HepG2 (cell line): Measurements from ENCODE around the gene CFAP99. TPM values are rescaled to one million over a fixed set of nuclear protein-coding genes. Genes with fewer than 3 reads are reported as not detected.
A peak's percentile ranks its signal among the peaks of the same experiment; 100 is the strongest.

Source experiments
- ATF3 ChIP-seq: sonication (generic); formaldehyde crosslinking; IDR thresholded peaks from 2 replicates; pipeline ENCODE4 v1.4.0; 2020; ENCODE audit warnings: missing genetic modification reagents
- CENPT ChIP-seq: sonication (generic); formaldehyde crosslinking; IDR thresholded peaks from 2 replicates; pipeline ENCODE4 v1.8.0; 2022; ENCODE audit warnings: low read depth, mild to moderate bottlenecking, moderate library complexity, missing genetic modification reagents
- ETV6 ChIP-seq: sonication (generic); formaldehyde crosslinking; conservative IDR thresholded peaks from 2 replicates; pipeline ENCODE4 v1.4.0; 2020; ENCODE audit warnings: missing genetic modification reagents
- FOSL1 ChIP-seq: sonication (generic); formaldehyde crosslinking; IDR thresholded peaks from 2 replicates; pipeline ENCODE4 v1.9.0; 2021; ENCODE audit warnings: missing genetic modification reagents, borderline replicate concordance
- FOSL2 ChIP-seq: sonication (generic); formaldehyde crosslinking; IDR thresholded peaks from 2 replicates; pipeline ENCODE4 v1.4.0; 2020; ENCODE audit warnings: missing genetic modification reagents
- HBP1 ChIP-seq: IDR thresholded peaks from 2 replicates; pipeline ENCODE4 v1.6.1; 2016; ENCODE audit warnings: low read depth, control low read depth
- HNRNPL ChIP-seq: fragments of 200-400 bp; formaldehyde crosslinking; IDR thresholded peaks from 2 replicates; pipeline ENCODE4 v1.6.1; 2017; ENCODE audit warnings: mild to moderate bottlenecking, low read depth, low read length
- HNRNPUL1 ChIP-seq: fragments of 200-400 bp; formaldehyde crosslinking; IDR thresholded peaks from 2 replicates; pipeline ENCODE4 v1.6.1; 2017; ENCODE audit warnings: low read depth, mild to moderate bottlenecking, low read length, moderate library complexity
- IKZF1 ChIP-seq: fragments of 450-650 bp; IDR thresholded peaks from 2 replicates; pipeline ENCODE4 v1.7.1; 2016
- MAFG ChIP-seq: sonication (generic); formaldehyde crosslinking; IDR thresholded peaks from 2 replicates; pipeline ENCODE4 v1.5.1; 2020; ENCODE audit warnings: mild to moderate bottlenecking, missing genetic modification reagents
- MEIS2 ChIP-seq: sonication (generic); formaldehyde crosslinking; IDR thresholded peaks from 2 replicates; pipeline ENCODE4 v1.9.0; 2021; ENCODE audit warnings: mild to moderate bottlenecking, missing genetic modification reagents
- MLX ChIP-seq: IDR thresholded peaks from 2 replicates; pipeline ENCODE4 v1.6.1; 2016
- PAXIP1 ChIP-seq: sonication (generic); formaldehyde crosslinking; conservative IDR thresholded peaks from 2 replicates; pipeline ENCODE4 v1.4.0; 2020; ENCODE audit warnings: mild to moderate bottlenecking, missing genetic modification reagents, moderate library complexity
- RXRB ChIP-seq: IDR thresholded peaks from 2 replicates; pipeline ENCODE4 v1.6.1; 2016; ENCODE audit warnings: borderline replicate concordance, missing genetic modification reagents, missing compliant biosample characterization
- SOX5 ChIP-seq: IDR thresholded peaks from 2 replicates; pipeline ENCODE4 v1.6.1; 2016; ENCODE audit warnings: borderline replicate concordance
- YEATS2 ChIP-seq: sonication (generic); formaldehyde crosslinking; IDR thresholded peaks from 2 replicates; pipeline ENCODE4 v1.4.0; 2020; ENCODE audit warnings: missing genetic modification reagents, borderline replicate concordance
- ZBTB3 ChIP-seq: sonication (generic); formaldehyde crosslinking; IDR thresholded peaks from 2 replicates; pipeline ENCODE4 v1.4.0; 2020; ENCODE audit warnings: low read depth, mild to moderate bottlenecking, moderate library complexity, missing genetic modification reagents, borderline replicate concordance
- ZEB1 ChIP-seq: IDR thresholded peaks from 2 replicates; pipeline ENCODE4 v1.6.1; 2012; ENCODE audit warnings: mild to moderate bottlenecking, low read depth, inconsistent platforms; ENCODE audit not compliant: insufficient replicate concordance
- ZFP36 ChIP-seq: fragments of 150-350 bp; IDR thresholded peaks from 2 replicates; pipeline ENCODE4 v1.6.1; 2018; ENCODE audit warnings: borderline replicate concordance, low read length, low read depth; ENCODE audit not compliant: partially characterized antibody
- ZFY ChIP-seq: sonication (generic); formaldehyde crosslinking; IDR thresholded peaks from 2 replicates; pipeline ENCODE4 v1.4.0; 2020; ENCODE audit warnings: missing genetic modification reagents
- ZMAT5 ChIP-seq: sonication (generic); formaldehyde crosslinking; IDR thresholded peaks from 2 replicates; pipeline ENCODE4 v1.5.0; 2020; ENCODE audit warnings: mild to moderate bottlenecking, low read depth, missing genetic modification reagents, borderline replicate concordance
- ZNF543 ChIP-seq: sonication (generic); formaldehyde crosslinking; IDR thresholded peaks from 2 replicates; pipeline ENCODE4 v1.4.0; 2020; ENCODE audit warnings: mild to moderate bottlenecking, missing genetic modification reagents
- ZNF552 ChIP-seq: sonication (generic); formaldehyde crosslinking; IDR thresholded peaks from 2 replicates; pipeline ENCODE4 v1.9.0; 2022; ENCODE audit warnings: missing genetic modification reagents, mild to moderate bottlenecking, borderline replicate concordance
- ZNF562 ChIP-seq: sonication (generic); formaldehyde crosslinking; IDR thresholded peaks from 2 replicates; pipeline ENCODE4 v1.8.0; 2022; ENCODE audit warnings: missing genetic modification reagents, borderline replicate concordance
- ZNF737 ChIP-seq: sonication (generic); formaldehyde crosslinking; IDR thresholded peaks from 2 replicates; pipeline ENCODE4 v1.5.0; 2020; ENCODE audit warnings: missing genetic modification reagents, mild to moderate bottlenecking, borderline replicate concordance
- polyA plus RNA-seq, 8 experiments: library from polyadenylated mRNA; depleted of rRNA in 3 of 8; stranded (reverse) in 7 of 8; unstranded in 1 of 8; fragments of >200 nt; fragmentation: Illumina TruSeq in 4 of 8; extraction: Trizol in 4 of 8; gene quantifications; 2 replicates each; pipeline versions ENCODE4 v1.2.1 to v1.2.3, GENCODE V29; 2011 to 2016; ENCODE audit warnings: low read depth in 4 of 8, missing spikeins in 1 of 8, mixed read lengths in 1 of 8; ENCODE audit not compliant: insufficient read depth in 1 of 8
- total RNA-seq, 5 experiments: library from RNA; depleted of rRNA; stranded (reverse); fragments of >200 nt; fragmentation: Illumina TruSeq; extraction: Trizol; gene quantifications; 2 replicates each; pipeline ENCODE4 v1.2.3, GENCODE V29; 2016; ENCODE audit warnings: low read depth in 1 of 5

The CFAP99 gene
- total and polyA plus RNA-seq, 2 of the 13 experiments (the other 11 are each of a cell fraction or from before 2014, with no cell fraction given), result not detected

- TF ChIP-seq IKZF1, result no peak
- TF ChIP-seq PAXIP1 (CRISPR knock-in tag), result no peak
- TF ChIP-seq MEIS2 (CRISPR knock-in tag), result peak; percentile 45; the same call in 1 of the 2 replicates
- no peak for TF ChIP-seq ZMAT5 (CRISPR knock-in tag)
- peak; percentile 23; the same call in 1 of the 2 replicates for TF ChIP-seq FOSL2 (CRISPR knock-in tag)
- TF ChIP-seq ATF3 (CRISPR knock-in tag), result no peak
- TF ChIP-seq HBP1, result no peak
- TF ChIP-seq ZEB1, result peak; percentile 38
- TF ChIP-seq ETV6 (CRISPR knock-in tag), result no peak; the same call in 1 of the 2 replicates
- TF ChIP-seq ZNF562 (CRISPR knock-in tag), result no peak
- TF ChIP-seq ZFP36, result no peak
- TF ChIP-seq YEATS2, result no peak
- TF ChIP-seq FOSL1 (CRISPR knock-in tag), result no peak
- no peak for TF ChIP-seq HNRNPUL1
- TF ChIP-seq ZNF737 (CRISPR knock-in tag), result no peak
- TF ChIP-seq ZNF543 (CRISPR knock-in tag), result no peak
- no peak for TF ChIP-seq MAFG (CRISPR knock-in tag)
- 0 out of 2 replicates have a peak, but pooled peaks have one; percentile 34 for TF ChIP-seq ZFY (CRISPR knock-in tag)
- TF ChIP-seq ZBTB3 (CRISPR knock-in tag), result no peak
- TF ChIP-seq MLX, result no peak
- TF ChIP-seq CENPT (CRISPR knock-in tag), result no peak
- TF ChIP-seq ZNF552 (CRISPR knock-in tag), result no peak
- TF ChIP-seq HNRNPL, result peak; percentile 87
- TF ChIP-seq SOX5 (CRISPR knock-in tag), result no peak
- TF ChIP-seq RXRB (CRISPR knock-in tag), result peak; percentile 39; the same call in 1 of the 2 replicates
Observed at GRCh38 chr4:2441393-2442174, 22.8 kb downstream of the CFAP99 start (continued).
